K562 (cell line): ENCODE measurements around the gene PDLIM5.

ENCODE experiments used
- ARID3B ChIP-seq: fragments of 250-450 bp; sonication (Bioruptor Pico); IDR thresholded peaks from 2 replicates; pipeline ENCODE4 v1.4.0; 2020; ENCODE audit warnings: borderline replicate concordance
- ATF2 ChIP-seq: sonication (generic); formaldehyde crosslinking; IDR thresholded peaks from 2 replicates; pipeline ENCODE4 v1.8.1; 2022; ENCODE audit warnings: missing genetic modification reagents
- CTCF ChIP-seq, 3 experiments: IDR thresholded peaks in 2 of 3; conservative IDR thresholded peaks in 1 of 3; 2 replicates each; pipeline ENCODE4 v1.5.1; 2011 to 2012; ENCODE audit warnings: low read length in 3 of 3, mild to moderate bottlenecking in 3 of 3, control low read depth in 2 of 3, improper control_type of control experiment in 1 of 3, inconsistent platforms in 1 of 3, low read depth in 1 of 3, mixed read lengths in 1 of 3, moderate library complexity in 1 of 3; ENCODE audit not compliant: insufficient read depth in 2 of 3
- EZH2 ChIP-seq: IDR thresholded peaks from 2 replicates; pipeline ENCODE4 v1.6.1; 2012; ENCODE audit warnings: low read depth, mild to moderate bottlenecking, inconsistent platforms, low read length, borderline replicate concordance
- FOXP4 ChIP-seq: sonication (generic); formaldehyde crosslinking; IDR thresholded peaks from 2 replicates; pipeline ENCODE4 v1.8.0; 2022; ENCODE audit warnings: mild to moderate bottlenecking, missing genetic modification reagents, borderline replicate concordance
- LCOR ChIP-seq: sonication (generic); formaldehyde crosslinking; IDR thresholded peaks from 2 replicates; pipeline ENCODE4 v1.8.0; 2022; ENCODE audit warnings: mild to moderate bottlenecking, missing genetic modification reagents
- NCOA4 ChIP-seq: fragments of 450-650 bp; IDR thresholded peaks from 2 replicates; pipeline ENCODE4 v1.6.1; 2018; ENCODE audit warnings: mild to moderate bottlenecking; ENCODE audit not compliant: partially characterized antibody
- NCOR1 ChIP-seq: fragments of 450-650 bp; IDR thresholded peaks from 2 replicates; pipeline ENCODE4 v1.6.1; 2016; ENCODE audit warnings: mild to moderate bottlenecking, moderate library complexity
- NFYB ChIP-seq: IDR thresholded peaks from 2 replicates; pipeline ENCODE4 v1.6.1; 2011; ENCODE audit warnings: mild to moderate bottlenecking, moderate library complexity; ENCODE audit not compliant: insufficient read length; ENCODE audit errors: extremely low read depth
- POLR2AphosphoS2 ChIP-seq: IDR thresholded peaks from 2 replicates; pipeline ENCODE4 v1.6.1; 2012; ENCODE audit warnings: low read length, improper control_type of control experiment
- REST ChIP-seq, 2 experiments: fragments of 450-650 bp; formaldehyde crosslinking in 1 of 2; IDR thresholded peaks; 2 replicates each; pipeline versions ENCODE4 v1.4.0 to v1.6.1; 2014 to 2020; ENCODE audit warnings: mild to moderate bottlenecking in 2 of 2, borderline replicate concordance in 1 of 2, low read depth in 1 of 2
- ZBTB34 ChIP-seq: fragments of 250-450 bp; sonication (Bioruptor Pico); IDR thresholded peaks from 2 replicates; pipeline ENCODE4 v1.8.0; 2021; ENCODE audit warnings: mild to moderate bottlenecking, moderate library complexity
- ZNF668 ChIP-seq: fragments of 250-450 bp; sonication (Bioruptor Pico); IDR thresholded peaks from 2 replicates; pipeline ENCODE4 v1.8.0; 2022; ENCODE audit warnings: mild to moderate bottlenecking, inconsistent platforms
- ZNF764 ChIP-seq: fragments of 250-450 bp; sonication (Bioruptor Pico); IDR thresholded peaks from 2 replicates; pipeline ENCODE4 v1.4.0; 2020; ENCODE audit warnings: low read depth, mild to moderate bottlenecking, moderate library complexity

- no peak for TF ChIP-seq NFYB
- no peak for TF ChIP-seq ZNF764 (CRISPR knock-in tag)
- TF ChIP-seq REST (IDR thresholded peaks at IDR 0.05; ENCODE audit: borderline replicate concordance) = no peak
- no peak for TF ChIP-seq REST (CRISPR knock-in tag; IDR thresholded peaks at IDR 0.05; ENCODE audit: low read depth)
- no peak for TF ChIP-seq EZH2
- TF ChIP-seq LCOR (CRISPR knock-in tag) = no peak
- TF ChIP-seq ATF2 = no peak
- TF ChIP-seq CTCF (IDR thresholded peaks at IDR 0.05 in 2 of 3, conservative IDR thresholded peaks at IDR 0.05 in 1 of 3; ENCODE audit: insufficient read depth in 2 of 3, low read depth in 1 of 3, low read length in 3 of 3) = no peak
- no peak for TF ChIP-seq FOXP4 (CRISPR knock-in tag)
- TF ChIP-seq ARID3B = no peak
- no peak for TF ChIP-seq NCOR1
- no peak for TF ChIP-seq NCOA4
- no peak for TF ChIP-seq POLR2AphosphoS2
- no peak for TF ChIP-seq ZBTB34 (CRISPR knock-in tag)
- TF ChIP-seq ZNF668 = no peak
Measured at GRCh38 chr4:94605241-94605805, 153.6 kb downstream of the PDLIM5 start.
